ENCODE results near the gene SCN8A. TPM values are rescaled to one million over a fixed set of nuclear protein-coding genes. Genes with fewer than 3 reads are reported as not detected.

The SCN8A gene
- total and polyA plus RNA-seq, 2 experiments from 2014 or later, result 1.1 to 2.6 TPM

DNA sequence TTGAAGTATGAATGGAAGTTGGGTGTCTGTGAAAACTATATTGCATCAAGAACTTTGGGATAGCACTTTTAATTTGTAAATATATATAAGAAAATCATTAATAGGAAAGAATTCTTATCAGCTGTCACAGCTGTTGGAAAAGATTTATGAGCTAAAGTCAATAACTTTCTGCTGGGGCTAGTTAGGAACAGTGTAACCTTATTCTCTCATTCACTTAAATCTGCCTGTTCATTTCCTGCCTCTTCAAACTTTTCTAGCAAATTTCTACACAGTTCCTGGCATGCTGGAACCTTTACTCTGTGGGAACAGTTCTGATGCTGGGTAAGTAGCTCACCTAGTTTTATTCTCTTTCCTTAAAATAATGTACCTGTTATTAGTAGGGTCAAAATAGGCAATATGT is 109.9 kb downstream of the SCN8A start:
- no peaks in the 10 kb centered on the region for H3K9me2 ChIP-seq (replicated peaks; ENCODE audit: insufficient read depth)
- H3K4me2 ChIP-seq, result no peak overlapping the region
- no peaks in the 10 kb centered on the region for H3K27me3 ChIP-seq
- H2AFZ ChIP-seq, result no peak overlapping the region
- H3K36me3 ChIP-seq (replicated peaks; ENCODE audit: insufficient read depth, low read depth), result no peaks in the 10 kb centered on the region
- H3K27ac ChIP-seq, result no peak overlapping the region
- DNase-seq (ENCODE audit: low spot score), result no peak
- no peak overlapping the region for H3K4me3 ChIP-seq
- no peaks in the 10 kb centered on the region for H4K20me1 ChIP-seq (ENCODE audit: insufficient read depth, poor library complexity, severe bottlenecking)
- no peaks in the 10 kb centered on the region for H3K79me2 ChIP-seq
- no peaks in the 10 kb centered on the region for H3K9me3 ChIP-seq (ENCODE audit: low read depth)
- TF ChIP-seq EZH2 (IDR thresholded peaks at IDR 0.05; ENCODE audit: borderline replicate concordance) (no peak), EZH2phosphoT487 (IDR thresholded peaks at IDR 0.05; ENCODE audit: low read depth, severe bottlenecking, unreplicated experiment) (no peak)
- TF ChIP-seq, protein P1, sequence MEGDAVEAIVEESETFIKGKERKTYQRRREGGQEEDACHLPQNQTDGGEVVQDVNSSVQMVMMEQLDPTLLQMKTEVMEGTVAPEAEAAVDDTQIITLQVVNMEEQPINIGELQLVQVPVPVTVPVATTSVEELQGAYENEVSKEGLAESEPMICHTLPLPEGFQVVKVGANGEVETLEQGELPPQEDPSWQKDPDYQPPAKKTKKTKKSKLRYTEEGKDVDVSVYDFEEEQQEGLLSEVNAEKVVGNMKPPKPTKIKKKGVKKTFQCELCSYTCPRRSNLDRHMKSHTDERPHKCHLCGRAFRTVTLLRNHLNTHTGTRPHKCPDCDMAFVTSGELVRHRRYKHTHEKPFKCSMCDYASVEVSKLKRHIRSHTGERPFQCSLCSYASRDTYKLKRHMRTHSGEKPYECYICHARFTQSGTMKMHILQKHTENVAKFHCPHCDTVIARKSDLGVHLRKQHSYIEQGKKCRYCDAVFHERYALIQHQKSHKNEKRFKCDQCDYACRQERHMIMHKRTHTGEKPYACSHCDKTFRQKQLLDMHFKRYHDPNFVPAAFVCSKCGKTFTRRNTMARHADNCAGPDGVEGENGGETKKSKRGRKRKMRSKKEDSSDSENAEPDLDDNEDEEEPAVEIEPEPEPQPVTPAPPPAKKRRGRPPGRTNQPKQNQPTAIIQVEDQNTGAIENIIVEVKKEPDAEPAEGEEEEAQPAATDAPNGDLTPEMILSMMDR (IDR thresholded peaks at IDR 0.05; ENCODE audit: poor library complexity), result no peak
- no peaks in the 10 kb centered on the region for H3K4me1 ChIP-seq (ENCODE audit: insufficient read depth)

DNA sequence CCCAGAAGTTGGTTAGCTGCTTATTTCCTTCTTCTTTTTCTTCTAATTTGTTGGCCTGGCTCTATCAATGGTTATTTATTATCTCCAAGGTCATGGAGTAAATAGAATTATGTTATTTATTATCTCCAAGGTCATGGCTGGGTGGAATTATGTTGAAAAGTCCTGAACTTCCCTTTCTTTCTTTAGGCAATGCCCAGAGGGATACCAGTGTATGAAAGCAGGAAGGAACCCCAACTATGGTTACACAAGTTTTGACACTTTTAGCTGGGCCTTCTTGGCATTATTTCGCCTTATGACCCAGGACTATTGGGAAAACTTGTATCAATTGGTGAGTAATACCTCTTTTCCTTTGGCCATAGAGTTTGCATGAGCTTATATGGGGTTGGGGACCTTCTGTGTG is 111.6 kb downstream of the SCN8A start:
- Histone ChIP-seq H3K36me3 (replicated peaks; ENCODE audit: insufficient read depth, low read depth) (no peaks in the 10 kb centered on the region), H3K9me2 (replicated peaks; ENCODE audit: insufficient read depth) (no peaks in the 10 kb centered on the region), H3K4me3 (no peak overlapping the region), H3K9me3 (ENCODE audit: low read depth) (no peaks in the 10 kb centered on the region), H3K4me1 (ENCODE audit: insufficient read depth) (no peaks in the 10 kb centered on the region), H3K79me2 (no peaks in the 10 kb centered on the region), H3K27ac (no peak overlapping the region), H3K4me2 (no peak overlapping the region), H4K20me1 (ENCODE audit: insufficient read depth, poor library complexity, severe bottlenecking) (no peaks in the 10 kb centered on the region), H3K27me3 (no peaks in the 10 kb centered on the region), H2AFZ (no peak overlapping the region)
- DNase-seq (ENCODE audit: low spot score), result no peak
- 100% methylated on average over 1 of the region's 1 CpG for WGBS (ENCODE audit: low lambda C conversion rate, missing lambda C conversion rate)
- no peak for TF ChIP-seq EZH2 (IDR thresholded peaks at IDR 0.05; ENCODE audit: borderline replicate concordance)

DNA sequence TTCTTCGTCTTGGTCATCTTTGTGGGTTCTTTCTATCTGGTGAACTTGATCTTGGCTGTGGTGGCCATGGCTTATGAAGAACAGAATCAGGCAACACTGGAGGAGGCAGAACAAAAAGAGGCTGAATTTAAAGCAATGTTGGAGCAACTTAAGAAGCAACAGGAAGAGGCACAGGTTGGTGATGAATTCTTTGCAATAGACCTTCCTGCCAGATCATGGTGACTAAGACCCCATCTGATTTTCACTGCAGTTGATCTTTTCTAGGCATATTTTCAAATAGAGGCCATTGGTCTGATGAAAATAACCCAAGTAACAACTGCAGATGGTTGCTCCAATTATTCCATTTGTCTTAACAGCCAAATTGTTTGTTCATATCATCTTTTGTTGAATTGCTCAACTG is 114.4 kb downstream of the SCN8A start:
- no peaks in the 10 kb centered on the region for H3K79me2 ChIP-seq
- H3K27ac ChIP-seq, result no peak overlapping the region
- no peaks in the 10 kb centered on the region for H3K27me3 ChIP-seq
- no peaks in the 10 kb centered on the region for H3K4me1 ChIP-seq (ENCODE audit: insufficient read depth)
- no peak overlapping the region for H3K4me2 ChIP-seq
- H3K9me3 ChIP-seq (ENCODE audit: low read depth), result no peaks in the 10 kb centered on the region
- TF ChIP-seq EZH2 (IDR thresholded peaks at IDR 0.05; ENCODE audit: borderline replicate concordance) (no peak), EZH2phosphoT487 (IDR thresholded peaks at IDR 0.05; ENCODE audit: low read depth, severe bottlenecking, unreplicated experiment) (no peak)
- TF ChIP-seq, protein P1 (IDR thresholded peaks at IDR 0.05; ENCODE audit: poor library complexity), result no peak
- no peak overlapping the region for H3K4me3 ChIP-seq
- no peaks in the 10 kb centered on the region for H4K20me1 ChIP-seq (ENCODE audit: insufficient read depth, poor library complexity, severe bottlenecking)
- no peaks in the 10 kb centered on the region for H3K9me2 ChIP-seq (replicated peaks; ENCODE audit: insufficient read depth)
- no peak for DNase-seq (ENCODE audit: low spot score)
- no peaks in the 10 kb centered on the region for H3K36me3 ChIP-seq (replicated peaks; ENCODE audit: insufficient read depth, low read depth)
- WGBS (ENCODE audit: low lambda C conversion rate, missing lambda C conversion rate), result 91% methylated on average over 1 of the region's 1 CpG
- H2AFZ ChIP-seq, result no peak overlapping the region

DNA sequence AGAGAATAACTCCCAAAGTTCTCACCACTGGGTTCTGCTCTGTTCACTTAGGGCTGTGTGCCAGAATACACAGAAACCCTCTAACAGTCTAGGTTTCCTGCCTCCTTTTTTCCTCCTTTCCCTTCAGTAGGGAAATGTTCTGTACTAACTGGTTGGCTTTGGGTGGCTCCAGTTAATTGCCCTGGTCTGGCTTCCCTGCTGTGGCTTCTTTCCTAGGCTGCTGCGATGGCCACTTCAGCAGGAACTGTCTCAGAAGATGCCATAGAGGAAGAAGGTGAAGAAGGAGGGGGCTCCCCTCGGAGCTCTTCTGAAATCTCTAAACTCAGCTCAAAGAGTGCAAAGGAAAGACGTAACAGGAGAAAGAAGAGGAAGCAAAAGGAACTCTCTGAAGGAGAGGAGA is 115.2 kb downstream of the SCN8A start:
- TF ChIP-seq, protein P1 (IDR thresholded peaks at IDR 0.05; ENCODE audit: poor library complexity), result no peak
- H3K79me2 ChIP-seq, result no peaks in the 10 kb centered on the region
- H3K4me2 ChIP-seq, result no peak overlapping the region
- H3K27ac ChIP-seq, result no peak overlapping the region
- H3K4me3 ChIP-seq, result no peak overlapping the region
- 90% methylated on average over 3 of the region's 3 CpGs for WGBS (ENCODE audit: low lambda C conversion rate, missing lambda C conversion rate)
- H3K36me3 ChIP-seq (replicated peaks; ENCODE audit: insufficient read depth, low read depth), result no peaks in the 10 kb centered on the region
- no peaks in the 10 kb centered on the region for H3K9me3 ChIP-seq (ENCODE audit: low read depth)
- no peaks in the 10 kb centered on the region for H3K27me3 ChIP-seq
- H2AFZ ChIP-seq, result no peak overlapping the region
- H4K20me1 ChIP-seq (ENCODE audit: insufficient read depth, poor library complexity, severe bottlenecking), result no peaks in the 10 kb centered on the region
- no peaks in the 10 kb centered on the region for H3K9me2 ChIP-seq (replicated peaks; ENCODE audit: insufficient read depth)
- H3K4me1 ChIP-seq (ENCODE audit: insufficient read depth), result no peaks in the 10 kb centered on the region
- no peak for DNase-seq (ENCODE audit: low spot score)
